IgD-negative memory B cell (primary cell): Measurements from ENCODE around the gene DENND1B. TPM values are rescaled to one million over a fixed set of nuclear protein-coding genes. Genes with fewer than 3 reads are reported as not detected.
"Not testable (repeated sequence)": the region's sequence is repeated elsewhere in the genome, so short reads cannot be mapped to it uniquely, and the experiment has no call there.

ENCODE experiments used
- H3K27ac Mint-ChIP-seq, 3 donors: one replicate each; pipeline ENCODE4 v1.8.0; 2020 to 2022; ENCODE audit warnings: mild to moderate bottlenecking in 3 of 3, mixed read lengths in 3 of 3, moderate library complexity in 1 of 3
- H3K27me3 Mint-ChIP-seq: one replicate; pipeline ENCODE4 v1.8.0; 2021; ENCODE audit warnings: mixed read lengths
- H3K36me3 Mint-ChIP-seq: one replicate; pipeline ENCODE4 v1.8.0; 2020; ENCODE audit warnings: mild to moderate bottlenecking, mixed read lengths
- H3K4me1 Mint-ChIP-seq, 3 donors: one replicate each; pipeline ENCODE4 v1.8.0; 2020 to 2022; ENCODE audit warnings: mixed read lengths in 3 of 3, mild to moderate bottlenecking in 1 of 3
- H3K4me3 Mint-ChIP-seq, 4 donors: one replicate each; pipeline ENCODE4 v1.8.0; 2020 to 2022; ENCODE audit warnings: mild to moderate bottlenecking in 4 of 4, mixed read lengths in 4 of 4, moderate library complexity in 3 of 4
- H3K9me3 Mint-ChIP-seq, 3 donors: one replicate each; pipeline ENCODE4 v1.8.0; 2020 to 2021; ENCODE audit warnings: mixed read lengths in 3 of 3, mild to moderate bottlenecking in 1 of 3
- polyA plus RNA-seq: library from polyadenylated mRNA; unstranded; fragments of 300-500 nt; fragmentation: Illumina TruSeq; gene quantifications from one replicate; pipeline ENCODE4 v1.2.3, GENCODE V29; 2021

The DENND1B gene
- polyA plus RNA-seq, 1 donor from 2014 or later, result 10.5 TPM

DNA sequence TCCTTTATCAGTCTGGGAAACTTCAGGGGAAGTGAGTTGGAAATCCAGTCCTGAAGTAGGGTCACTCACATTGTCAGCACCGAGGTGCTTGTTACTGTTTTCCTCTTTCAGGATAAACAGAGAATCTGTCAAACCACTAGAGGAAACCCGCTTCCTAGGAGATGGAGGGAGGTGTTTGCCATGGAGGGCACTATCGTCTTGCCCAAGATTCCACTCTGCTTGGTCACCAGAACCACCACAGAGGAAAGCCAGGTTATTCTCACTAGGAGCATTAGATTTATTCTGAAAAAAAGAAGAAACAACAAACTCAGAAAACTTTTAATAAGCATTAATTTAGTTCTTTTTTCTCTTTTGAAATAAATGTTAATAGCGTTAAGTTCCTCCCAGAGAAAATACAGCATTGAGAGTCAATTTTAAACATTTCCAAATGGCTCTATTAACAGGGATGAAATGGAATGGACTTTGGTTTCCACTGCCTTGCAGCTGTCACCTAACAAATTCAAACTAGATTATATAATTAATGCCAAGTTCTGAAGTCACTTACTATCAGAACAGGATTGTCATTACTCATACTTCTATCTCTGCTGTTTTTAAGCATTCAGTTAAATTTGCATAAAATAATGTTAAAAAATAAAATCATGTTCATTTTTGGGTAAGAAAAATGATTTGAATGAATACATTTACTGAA, 264.4 kb downstream of the DENND1B start:
- no peaks in the 10 kb centered on the region for H3K4me1 Mint-ChIP-seq
- no peak overlapping the region for H3K4me3 Mint-ChIP-seq
- no peaks in the 10 kb centered on the region for H3K9me3 Mint-ChIP-seq
- H3K36me3 Mint-ChIP-seq, result peaks cover 3% of the 10 kb centered on the region
- no peak overlapping the region for H3K27ac Mint-ChIP-seq
- H3K27me3 Mint-ChIP-seq, result no peaks in the 10 kb centered on the region

DNA sequence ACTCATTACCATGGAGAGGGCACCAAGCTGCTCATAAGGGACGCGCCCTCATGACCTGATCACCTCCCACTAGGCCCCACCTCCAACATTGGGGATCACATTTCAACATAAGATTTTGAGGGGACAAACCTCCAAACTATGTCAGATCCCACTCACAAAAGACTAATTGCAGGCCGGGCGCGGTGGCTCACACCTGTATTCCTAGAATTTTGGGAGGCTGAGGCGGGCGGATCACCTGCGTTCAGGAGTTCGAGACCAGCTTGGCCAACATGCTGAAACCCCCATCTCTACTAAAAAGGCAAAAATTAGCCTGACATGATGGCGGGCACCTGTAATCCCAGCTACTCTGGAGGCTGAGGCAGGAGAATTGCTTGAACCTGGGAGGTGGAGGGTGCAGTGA, 278.6 kb downstream of the DENND1B start:
- no peaks in the 10 kb centered on the region for H3K9me3 Mint-ChIP-seq
- no peak overlapping the region for H3K27ac Mint-ChIP-seq
- peaks cover 3% of the 10 kb centered on the region for H3K27me3 Mint-ChIP-seq
- no peak overlapping the region for H3K4me3 Mint-ChIP-seq
- H3K36me3 Mint-ChIP-seq, result no peaks in the 10 kb centered on the region
- H3K4me1 Mint-ChIP-seq, result no peaks in the 10 kb centered on the region

DNA sequence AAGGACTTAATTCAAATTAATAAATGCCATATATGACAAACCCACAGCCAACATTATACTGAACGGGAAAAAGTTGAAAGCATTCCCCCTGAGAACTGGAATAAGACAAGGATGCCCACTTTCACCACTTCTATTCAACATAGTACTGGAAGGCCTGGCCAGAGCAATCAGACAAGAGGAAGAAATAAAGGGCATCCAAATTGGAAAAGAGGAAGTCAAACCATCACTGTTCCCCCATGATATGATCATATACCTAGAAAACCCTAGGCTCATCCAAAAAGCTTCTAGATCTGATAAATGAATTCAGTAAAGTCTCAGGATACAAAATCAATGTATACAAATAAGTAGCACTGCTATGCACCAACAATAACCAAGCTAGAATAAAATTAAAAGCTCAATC, 283.8 kb downstream of the DENND1B start:
- not testable (repeated sequence) for H3K27ac Mint-ChIP-seq, H3K36me3 Mint-ChIP-seq, H3K4me1 Mint-ChIP-seq, H3K9me3 Mint-ChIP-seq, H3K4me3 Mint-ChIP-seq
- H3K27me3 Mint-ChIP-seq, result peaks cover 12% of the 10 kb centered on the region

DNA sequence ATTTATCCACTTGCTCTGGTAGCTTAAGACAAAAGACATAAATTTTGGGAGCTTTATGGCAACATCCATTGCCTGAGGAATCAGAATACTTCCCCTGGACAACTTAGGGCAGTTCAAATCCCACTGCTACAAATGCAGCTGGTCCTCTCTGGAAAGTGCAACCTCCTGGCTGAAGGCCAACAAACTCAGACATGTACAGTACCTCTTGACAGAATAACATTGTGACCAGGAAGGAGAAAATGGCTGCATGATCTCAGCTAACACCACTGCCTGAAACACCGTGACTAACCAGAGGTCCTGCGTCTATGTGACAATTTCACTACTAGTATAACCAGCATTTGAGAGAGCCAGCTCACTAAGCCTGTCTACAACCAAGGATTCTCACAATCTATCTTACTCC, 288.3 kb downstream of the DENND1B start:
- H3K27ac Mint-ChIP-seq, result no peak overlapping the region
- peaks cover 10% of the 10 kb centered on the region for H3K27me3 Mint-ChIP-seq
- H3K4me3 Mint-ChIP-seq, result no peak overlapping the region
- H3K9me3 Mint-ChIP-seq, result peaks cover 0 to 2% (median 2%) of the 10 kb centered on the region in 3 donors
- H3K36me3 Mint-ChIP-seq, result peaks cover 4% of the 10 kb centered on the region
- no peaks in the 10 kb centered on the region for H3K4me1 Mint-ChIP-seq

DNA sequence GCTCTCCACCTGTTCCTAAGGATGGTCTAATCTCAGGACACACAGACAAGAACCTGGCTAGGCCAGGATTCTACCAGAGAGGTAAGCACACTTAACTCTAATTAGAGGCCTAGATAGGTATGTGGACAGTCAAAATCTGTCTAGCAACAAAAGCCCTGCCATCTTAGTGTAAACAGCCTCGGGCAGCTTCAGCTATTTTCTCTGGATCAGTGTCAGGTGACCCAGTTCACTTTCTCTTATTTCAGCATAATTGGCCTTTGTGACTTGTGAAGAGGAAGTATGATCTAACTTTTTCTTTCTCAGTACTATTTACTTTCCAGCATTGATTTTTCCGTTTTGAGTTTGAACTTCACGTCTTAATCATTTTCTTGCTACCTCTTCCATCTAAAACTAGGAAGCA, 289.5 kb downstream of the DENND1B start:
- H3K27me3 Mint-ChIP-seq, result peaks cover 10% of the 10 kb centered on the region
- peaks cover 0 to 2% (median 2%) of the 10 kb centered on the region in 3 donors for H3K9me3 Mint-ChIP-seq
- no peak overlapping the region for H3K27ac Mint-ChIP-seq
- H3K36me3 Mint-ChIP-seq, result peaks cover 4% of the 10 kb centered on the region
- H3K4me1 Mint-ChIP-seq, result no peaks in the 10 kb centered on the region
- H3K4me3 Mint-ChIP-seq, result no peak overlapping the region

DNA sequence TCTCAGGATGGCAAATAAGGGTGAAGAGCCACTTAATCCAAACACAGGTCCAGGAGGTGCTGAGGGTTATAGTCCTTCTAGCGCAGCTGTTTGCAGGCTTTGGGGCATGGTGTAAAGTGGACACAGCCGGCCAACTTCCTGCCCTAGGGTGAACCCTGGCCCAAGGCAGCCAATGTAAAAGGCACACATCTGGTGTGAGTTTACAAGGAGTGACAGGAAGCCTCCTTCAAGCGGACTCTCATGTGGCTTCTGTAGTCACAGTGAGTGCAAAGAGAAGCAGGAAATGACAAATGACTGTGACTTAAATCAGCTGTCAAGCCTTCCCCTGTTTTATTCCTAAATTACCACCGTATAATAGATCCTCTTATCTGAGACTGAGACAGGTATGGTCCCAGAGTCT, 294.2 kb downstream of the DENND1B start:
- Mint-ChIP-seq H3K9me3 (no peaks in the 10 kb centered on the region), H3K27me3 (peaks cover 2% of the 10 kb centered on the region), H3K4me1 (no peaks in the 10 kb centered on the region), H3K4me3 (no peak overlapping the region), H3K36me3 (no peaks in the 10 kb centered on the region), H3K27ac (no peak overlapping the region)

DNA sequence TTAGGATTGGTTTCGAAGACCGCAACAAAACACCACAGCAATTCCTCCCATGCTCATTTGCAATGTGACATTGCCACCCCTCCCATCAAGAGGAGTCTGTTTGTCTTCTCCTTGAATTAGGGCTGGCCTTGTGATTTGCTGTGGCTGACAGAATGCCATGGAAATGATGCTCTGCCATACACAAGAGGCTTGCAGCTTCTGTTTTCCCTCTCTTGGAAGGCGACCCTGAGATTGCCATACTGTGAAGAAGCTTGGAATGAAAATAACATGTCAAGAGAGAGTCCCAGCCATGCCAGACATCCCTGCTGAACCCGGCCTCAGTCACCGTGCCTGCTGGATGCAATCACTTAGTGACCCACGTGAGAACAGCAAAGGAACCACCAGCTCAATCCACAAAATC, 294.8 kb downstream of the DENND1B start:
- Mint-ChIP-seq H3K4me3 (no peak overlapping the region), H3K27me3 (peaks cover 2% of the 10 kb centered on the region), H3K27ac (no peak overlapping the region), H3K36me3 (no peaks in the 10 kb centered on the region), H3K9me3 (no peaks in the 10 kb centered on the region), H3K4me1 (no peaks in the 10 kb centered on the region)

DNA sequence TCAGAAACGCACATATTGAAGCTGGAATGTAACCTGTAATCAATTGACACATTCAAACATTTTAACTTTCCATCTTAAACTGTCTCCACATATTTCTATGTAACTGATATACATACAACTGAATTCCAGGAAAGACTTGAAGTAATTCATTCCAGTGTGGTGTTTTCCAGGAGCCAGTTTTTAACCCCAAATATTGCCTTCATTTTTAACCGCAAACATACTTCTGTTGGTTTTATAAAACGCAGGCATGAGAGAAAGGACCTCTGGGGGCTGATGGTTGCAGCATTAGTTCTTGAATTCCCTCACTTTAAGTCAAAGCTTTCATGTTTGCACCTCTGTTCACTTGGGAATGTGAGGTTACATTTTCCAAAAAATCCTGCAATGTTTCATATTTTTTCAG, 303.1 kb downstream of the DENND1B start:
- peaks cover 0 to 5% (median 0%) of the 10 kb centered on the region in 3 donors for H3K4me1 Mint-ChIP-seq
- H3K4me3 Mint-ChIP-seq, result no peak overlapping the region
- no peaks in the 10 kb centered on the region for H3K36me3 Mint-ChIP-seq
- H3K27me3 Mint-ChIP-seq, result peaks cover 2% of the 10 kb centered on the region
- no peak overlapping the region for H3K27ac Mint-ChIP-seq
- H3K9me3 Mint-ChIP-seq, result no peaks in the 10 kb centered on the region

DNA sequence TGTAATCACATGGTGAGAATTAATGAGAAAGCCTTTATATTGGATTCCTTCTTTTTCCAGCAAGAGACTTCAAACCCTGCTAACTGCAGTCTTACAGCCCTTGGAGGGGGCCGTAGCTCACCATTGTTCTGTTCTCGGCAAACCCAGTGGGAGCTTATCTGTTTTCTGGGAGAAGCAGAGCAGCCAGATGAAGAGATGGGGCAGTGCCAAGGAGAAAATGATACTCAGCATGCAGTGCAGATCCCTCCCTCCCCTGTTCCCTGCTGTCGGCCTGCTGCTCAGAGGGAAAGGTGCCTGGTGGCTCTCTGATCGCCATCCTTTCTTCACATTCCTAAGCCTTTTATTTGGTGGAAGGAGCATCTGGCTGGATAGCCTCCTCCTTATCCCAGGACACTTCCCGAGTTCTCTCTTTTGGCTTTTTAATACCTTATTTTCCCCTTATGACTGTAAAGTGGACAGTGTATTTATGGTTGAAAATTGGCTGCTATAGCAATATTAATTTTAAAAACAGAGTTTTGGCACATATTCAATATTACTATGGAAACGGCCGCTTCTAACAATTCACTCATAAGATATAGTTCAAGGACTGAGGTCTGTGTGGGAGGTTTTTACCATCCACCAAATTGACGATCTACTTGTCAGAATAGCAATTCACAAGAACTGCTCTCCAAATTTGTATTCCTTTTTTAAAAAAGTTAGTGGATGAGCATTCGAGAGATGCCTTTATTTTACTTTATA, 303.9 kb downstream of the DENND1B start:
- Mint-ChIP-seq H3K27me3 (peaks cover 4% of the 10 kb centered on the region), H3K27ac (no peak overlapping the region), H3K4me3 (no peak overlapping the region)

DNA sequence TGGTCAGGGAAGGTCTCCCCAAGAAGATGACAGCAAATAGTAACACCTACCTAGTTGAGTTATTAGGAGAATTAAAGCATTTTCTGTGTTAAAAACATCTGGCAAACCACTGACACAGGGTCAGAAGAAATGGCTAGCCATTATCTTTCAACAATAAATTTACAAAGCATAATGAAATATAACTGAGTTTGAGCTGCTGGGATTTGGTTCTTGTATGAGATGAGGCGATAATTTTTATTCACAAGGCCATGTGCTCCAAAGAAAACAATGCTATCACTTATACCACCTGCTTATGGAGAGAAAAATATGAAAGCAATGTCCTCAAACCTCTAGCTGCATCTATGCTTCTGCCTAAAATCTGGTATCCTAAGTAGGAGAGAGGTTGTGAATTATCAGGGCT, 304.9 kb downstream of the DENND1B start:
- Mint-ChIP-seq H3K27ac (no peak overlapping the region), H3K9me3 (no peaks in the 10 kb centered on the region), H3K4me3 (no peak overlapping the region), H3K4me1 (peaks cover 0 to 5% (median 0%) of the 10 kb centered on the region in 3 donors), H3K36me3 (no peaks in the 10 kb centered on the region), H3K27me3 (peaks cover 4% of the 10 kb centered on the region)

More for the DNA sequence above, 303.9 kb downstream of the DENND1B start:
- H3K36me3 Mint-ChIP-seq, result no peaks in the 10 kb centered on the region
- H3K9me3 Mint-ChIP-seq, result no peaks in the 10 kb centered on the region
- H3K4me1 Mint-ChIP-seq, result peaks cover 0 to 5% (median 0%) of the 10 kb centered on the region in 3 donors

DNA sequence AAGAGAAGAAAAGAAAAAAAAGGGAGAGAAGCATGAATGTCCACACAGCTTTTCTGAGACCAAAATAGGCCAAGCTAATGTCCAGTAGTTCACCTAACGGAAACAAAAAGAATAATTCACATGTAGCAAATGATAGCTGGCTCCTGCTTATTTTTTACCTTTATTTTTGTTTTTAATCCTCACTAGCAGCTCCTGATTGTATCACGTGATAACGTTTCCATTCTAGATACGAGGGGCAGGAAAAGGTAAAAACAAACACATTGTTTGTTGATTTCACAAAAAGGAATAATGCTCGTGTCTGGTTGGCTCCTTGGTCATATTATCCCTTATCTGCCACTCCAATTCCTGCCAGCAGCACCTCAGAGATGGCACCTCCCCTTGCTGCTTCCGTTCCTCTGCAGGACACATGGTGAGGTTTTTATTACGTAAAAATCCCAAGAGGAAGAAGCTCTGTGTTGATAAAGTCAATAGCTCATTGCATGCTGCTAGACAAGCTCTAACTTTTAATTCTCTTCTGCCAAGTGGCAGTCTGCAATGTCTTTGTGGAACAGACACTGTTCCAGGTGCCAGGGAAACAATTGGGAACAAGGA, 305.6 kb downstream of the DENND1B start:
- Mint-ChIP-seq H3K27me3 (peaks cover 4% of the 10 kb centered on the region), H3K27ac (no peak overlapping the region), H3K9me3 (no peaks in the 10 kb centered on the region), H3K4me1 (peaks cover 0 to 5% (median 0%) of the 10 kb centered on the region in 3 donors), H3K36me3 (no peaks in the 10 kb centered on the region), H3K4me3 (no peak overlapping the region)

DNA sequence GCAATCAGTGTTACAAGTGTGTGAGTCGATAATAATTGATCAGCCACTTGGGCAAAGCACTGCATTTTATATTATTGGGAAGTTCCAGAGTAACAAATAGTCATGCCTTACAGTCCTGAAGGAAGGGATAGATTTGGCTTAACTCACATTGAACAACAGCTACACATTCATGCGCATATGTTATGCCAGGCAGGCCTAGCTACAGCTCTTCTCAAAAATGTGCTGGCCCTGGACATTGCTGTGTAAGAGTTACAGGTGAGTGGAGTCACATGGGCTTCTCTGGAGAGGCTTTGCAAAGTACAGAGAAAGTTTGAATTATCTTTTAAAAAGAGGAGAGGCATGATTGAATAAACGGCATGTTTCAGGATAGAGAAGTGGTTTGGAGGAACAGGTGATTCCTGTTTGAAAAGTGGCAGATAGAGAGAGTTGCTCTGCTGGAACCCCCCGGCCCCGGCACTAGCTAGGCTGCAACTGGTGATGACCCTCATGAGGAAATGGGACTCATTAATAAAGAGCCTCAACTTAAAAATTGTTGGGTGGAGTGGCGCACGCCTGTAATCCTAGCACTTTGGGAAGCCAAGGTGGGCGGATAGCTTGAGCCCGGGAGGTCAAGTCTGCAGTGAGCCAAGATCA, 306.6 kb downstream of the DENND1B start:
- Mint-ChIP-seq H3K27ac (no peak overlapping the region), H3K4me1 (peaks cover 0 to 5% (median 0%) of the 10 kb centered on the region in 3 donors), H3K9me3 (no peaks in the 10 kb centered on the region), H3K36me3 (no peaks in the 10 kb centered on the region), H3K4me3 (no peak overlapping the region), H3K27me3 (peaks cover 4% of the 10 kb centered on the region)

DNA sequence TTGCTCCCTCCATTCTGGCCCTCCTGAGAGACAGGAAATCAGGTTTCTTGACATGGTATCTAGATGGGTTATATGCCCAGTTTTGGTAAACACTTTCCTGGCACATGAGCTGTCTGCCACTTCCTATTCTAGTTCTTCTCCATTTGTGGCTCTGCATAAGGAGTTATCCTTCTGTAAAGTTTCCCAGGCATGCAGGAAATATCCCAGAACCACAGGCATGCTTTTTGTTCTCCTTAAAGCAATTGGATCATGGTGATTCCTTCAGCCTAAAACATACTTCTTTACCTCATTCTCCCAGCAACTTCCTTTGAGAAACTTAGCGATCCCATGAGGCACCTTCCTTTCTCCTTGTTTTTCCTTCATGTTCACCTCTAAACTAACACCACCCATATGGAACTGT, 307.4 kb downstream of the DENND1B start:
- Mint-ChIP-seq H3K4me3 (no peak overlapping the region), H3K27ac (no peak overlapping the region), H3K9me3 (no peaks in the 10 kb centered on the region), H3K27me3 (peaks cover 4% of the 10 kb centered on the region), H3K36me3 (no peaks in the 10 kb centered on the region), H3K4me1 (peaks cover 0 to 5% (median 0%) of the 10 kb centered on the region in 3 donors)

DNA sequence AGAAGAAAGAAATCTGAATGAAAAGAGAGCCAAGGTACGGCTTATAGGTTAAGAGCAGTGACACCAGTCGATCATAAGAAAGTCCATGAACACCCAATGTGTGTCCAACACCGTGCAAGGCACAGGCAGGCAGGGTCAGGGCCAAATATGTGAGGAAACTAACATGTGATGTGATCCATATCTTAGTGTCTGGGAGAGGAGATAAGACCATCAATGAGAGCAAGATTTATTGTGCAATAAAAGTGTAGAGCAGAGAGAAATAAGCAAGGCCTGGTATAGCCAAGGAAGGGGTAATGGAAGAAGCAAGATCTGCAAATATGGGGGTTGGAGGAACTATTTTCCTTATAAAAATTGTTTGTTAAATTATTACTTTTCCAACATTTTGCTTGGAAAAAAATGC, 308.5 kb downstream of the DENND1B start:
- no peak overlapping the region for H3K27ac Mint-ChIP-seq
- peaks cover 0 to 5% (median 0%) of the 10 kb centered on the region in 3 donors for H3K4me1 Mint-ChIP-seq
- no peaks in the 10 kb centered on the region for H3K9me3 Mint-ChIP-seq
- H3K36me3 Mint-ChIP-seq, result no peaks in the 10 kb centered on the region
- no peak overlapping the region for H3K4me3 Mint-ChIP-seq
- peaks cover 4% of the 10 kb centered on the region for H3K27me3 Mint-ChIP-seq
